Sigmoid colon (tissue), 7 donors: ENCODE results near the gene TMED6. TPM values are rescaled to one million over a fixed set of nuclear protein-coding genes. Genes with fewer than 3 reads are reported as not detected.

Experiments used
- DNase-seq: peaks from one replicate; pipeline ENCODE4 v3.0.0-alpha.2; 2019
- H3K27ac ChIP-seq, 4 donors: fragments of 200-600 bp; sonication (generic); one replicate each; pipeline ENCODE4 v1.5.1; 2016 to 2019; ENCODE audit warnings: mild to moderate bottlenecking in 1 of 4
- H3K27me3 ChIP-seq, 3 donors: fragments of 200-600 bp; sonication (generic); one replicate each; pipeline ENCODE4 v1.5.1; 2019; ENCODE audit warnings: mild to moderate bottlenecking in 1 of 3
- H3K36me3 ChIP-seq, 4 donors: fragments of 200-600 bp; sonication (generic); one replicate each; pipeline ENCODE4 v1.5.1; 2016 to 2019
- H3K4me1 ChIP-seq, 4 donors: fragments of 200-600 bp; sonication (generic); one replicate each; pipeline ENCODE4 v1.5.1; 2017 to 2019
- H3K4me3 ChIP-seq, 4 donors: fragments of 200-600 bp; sonication (generic); one replicate each; pipeline ENCODE4 v1.5.1; 2017 to 2019; ENCODE audit warnings: mild to moderate bottlenecking in 2 of 4, moderate library complexity in 1 of 4
- H3K9me3 ChIP-seq, 4 donors: fragments of 200-600 bp in 3 of 4; sonication (generic) in 3 of 4; one replicate each; pipeline versions ENCODE4 v1.5.1 to v1.6.1; 2013 to 2019
- CTCF ChIP-seq, 4 experiments: fragments of 450-650 bp in 3 of 4; fragments of 200-600 bp in 1 of 4; IDR thresholded peaks; one replicate each; pipeline ENCODE4 v1.5.1; 2016 to 2019; ENCODE audit warnings: antibody characterized with exemption in 4 of 4, mild to moderate bottlenecking in 3 of 4, moderate library complexity in 2 of 4
- EP300 ChIP-seq, 4 donors: sonication (generic); formaldehyde crosslinking; IDR thresholded peaks; one replicate each; pipeline ENCODE4 v1.6.1; 2017; ENCODE audit warnings: antibody characterized with exemption in 4 of 4
- POLR2A ChIP-seq, 2 donors: fragments of 450-650 bp; IDR thresholded peaks; one replicate each; pipeline ENCODE4 v1.6.1; 2016; ENCODE audit warnings: antibody characterized with exemption in 2 of 2, mild to moderate bottlenecking in 2 of 2, moderate library complexity in 2 of 2
- POLR2AphosphoS5 ChIP-seq, 4 donors: sonication (generic); formaldehyde crosslinking; IDR thresholded peaks; one replicate each; pipeline ENCODE4 v1.6.1; 2017; ENCODE audit warnings: antibody characterized with exemption in 4 of 4
- WGBS, 2 donors: extraction: QIAGEN DNeasy Blood & Tissue Kit; methylation state at CpG; one replicate each; pipeline ENCODE4 v1.1.7; 2013; 5-methylcytosine and 5-hydroxymethylcytosine counted together
- intact Hi-C: fragments of 100-400 bp; cut with DNase I; formaldehyde crosslinking; loops from one replicate; pipeline ENCODE4 v1.15.1; 2023
- polyA plus RNA-seq, 3 donors: library from polyadenylated mRNA; stranded (reverse); fragments of 200-250 nt; gene quantifications; one replicate each; pipeline ENCODE4 v1.2.3, GENCODE V29; 2013
- total RNA-seq, 4 donors: library from RNA; depleted of rRNA; stranded (reverse); fragments of >200 nt; gene quantifications; one replicate each; pipeline ENCODE4 v1.1.0, GENCODE V29; 2016
- donor health status: healthy with polysubstance abuse.
- donor health status: Bipolar disorder and iron deficiency.
- donor health status: healthy.

TMED6 gene
- total and polyA plus RNA-seq, 7 donors = 4.2 to 4.6 TPM; not detected in 5

GRCh38 chr16:69307856-69308255 is 43.7 kb downstream of the TMED6 start:
- TF ChIP-seq POLR2AphosphoS5 (IDR thresholded peaks at IDR 0.05) (no peak), CTCF (IDR thresholded peaks at IDR 0.05) (no peak), POLR2A (IDR thresholded peaks at IDR 0.05) (no peak), EP300 (IDR thresholded peaks at IDR 0.05) (no peak)
- H3K27ac ChIP-seq = no peak overlapping the region
- H3K27me3 ChIP-seq = no peaks in the 10 kb centered on the region
- DNase-seq = no peak
- no peak overlapping the region for H3K4me3 ChIP-seq
- peaks cover 0 to 16% (median 15%) of the 10 kb centered on the region in 4 donors for H3K4me1 ChIP-seq
- WGBS, 2 donors = 93 to 95% methylated on average over 2 of the region's 2 CpGs
- intact Hi-C loops = no loop called here
- peaks cover 0 to 12% (median 0%) of the 10 kb centered on the region in 4 donors for H3K36me3 ChIP-seq
- H3K9me3 ChIP-seq = no peaks in the 10 kb centered on the region

- H3K27ac ChIP-seq = no peak overlapping the region
- intact Hi-C loops = no loop called here
- 78 to 89% methylated on average over 1 of the region's 1 CpG for WGBS, 2 donors
- peaks cover 0 to 9% (median 7%) of the 10 kb centered on the region in 4 donors for H3K4me1 ChIP-seq
- no peak for DNase-seq
- H3K9me3 ChIP-seq = no peaks in the 10 kb centered on the region
- no peak for TF ChIP-seq POLR2AphosphoS5 (IDR thresholded peaks at IDR 0.05)
- no peak for TF ChIP-seq POLR2A (IDR thresholded peaks at IDR 0.05)
- H3K36me3 ChIP-seq = peaks cover 0 to 20% (median 0%) of the 10 kb centered on the region in 4 donors
- no peaks in the 10 kb centered on the region for H3K27me3 ChIP-seq
- no peak overlapping the region for H3K4me3 ChIP-seq
These were observed 44.5 kb downstream of the TMED6 start for GRCh38 chr16:69307091-69307490.

- DNase-seq = no peak
- Histone ChIP-seq H3K27ac (no peak overlapping the region), H3K9me3 (no peaks in the 10 kb centered on the region), H3K36me3 (peaks cover 0 to 28% (median 1%) of the 10 kb centered on the region in 4 donors), H3K4me1 (peaks cover 0 to 6% (median 4%) of the 10 kb centered on the region in 4 donors), H3K27me3 (no peaks in the 10 kb centered on the region), H3K4me3 (no peak overlapping the region)
- intact Hi-C loops = no loop called here
- 86 to 90% methylated on average over 1 of the region's 1 CpG for WGBS, 2 donors
- TF ChIP-seq POLR2AphosphoS5 (IDR thresholded peaks at IDR 0.05) = no peak
- no peak for TF ChIP-seq EP300 (IDR thresholded peaks at IDR 0.05)
- no peak for TF ChIP-seq POLR2A (IDR thresholded peaks at IDR 0.05)
- TF ChIP-seq CTCF (IDR thresholded peaks at IDR 0.05) = no peak
These were observed 45.6 kb downstream of the TMED6 start for GRCh38 chr16:69306031-69306430.

- Histone ChIP-seq H3K27me3 (no peaks in the 10 kb centered on the region), H3K9me3 (no peaks in the 10 kb centered on the region), H3K36me3 (peaks cover 0 to 52% (median 6%) of the 10 kb centered on the region in 4 donors), H3K4me1 (no peaks in the 10 kb centered on the region), H3K4me3 (no peak overlapping the region), H3K27ac (no peak overlapping the region)
- WGBS, 2 donors = 95% methylated on average over 4 of the region's 4 CpGs
- no peak for TF ChIP-seq CTCF (IDR thresholded peaks at IDR 0.05)
- TF ChIP-seq POLR2AphosphoS5 (IDR thresholded peaks at IDR 0.05) = no peak
- TF ChIP-seq POLR2A (IDR thresholded peaks at IDR 0.05) = no peak
- TF ChIP-seq EP300 (IDR thresholded peaks at IDR 0.05) = no peak
- no peak for DNase-seq
- intact Hi-C loops = no loop called here
These were observed 49.3 kb downstream of the TMED6 start for GRCh38 chr16:69302301-69302700.

- intact Hi-C loops = no loop called here
- Histone ChIP-seq H3K9me3 (no peaks in the 10 kb centered on the region), H3K4me1 (no peaks in the 10 kb centered on the region), H3K36me3 (peaks cover 0 to 52% (median 6%) of the 10 kb centered on the region in 4 donors), H3K4me3 (no peak overlapping the region), H3K27me3 (no peaks in the 10 kb centered on the region), H3K27ac (no peak overlapping the region)
- TF ChIP-seq POLR2A (IDR thresholded peaks at IDR 0.05) = no peak
- no peak for TF ChIP-seq CTCF (IDR thresholded peaks at IDR 0.05)
- TF ChIP-seq EP300 (IDR thresholded peaks at IDR 0.05) = no peak
- TF ChIP-seq POLR2AphosphoS5 (IDR thresholded peaks at IDR 0.05) = no peak
- no peak for DNase-seq
- 94 to 97% methylated on average over 4 of the region's 4 CpGs for WGBS, 2 donors
These were observed 49.7 kb downstream of the TMED6 start for GRCh38 chr16:69301861-69302260.
